Nephron progenitor cell (in vitro differentiated cells): ENCODE results near the gene PLA2G7.
A peak's percentile ranks its signal among the peaks of the same experiment; 100 is the strongest.

Experiments used
- DNase-seq: peaks from one replicate; pipeline ENCODE4 v3.0.0; 2021
- H3K27ac Mint-ChIP-seq: 2 replicates; pipeline ENCODE4 v1.8.0; 2021; ENCODE audit warnings: mild to moderate bottlenecking, moderate library complexity, mixed read lengths
- H3K27me3 Mint-ChIP-seq: 2 replicates; pipeline ENCODE4 v1.8.0; 2021; ENCODE audit warnings: mild to moderate bottlenecking, low read depth, mixed read lengths; ENCODE audit not compliant: poor library complexity
- H3K36me3 Mint-ChIP-seq: 2 replicates; pipeline ENCODE4 v1.8.0; 2021; ENCODE audit warnings: low read depth, mixed read lengths
- H3K4me1 Mint-ChIP-seq: 2 replicates; pipeline ENCODE4 v1.8.0; 2021; ENCODE audit warnings: mixed read lengths
- H3K4me3 Mint-ChIP-seq: 2 replicates; pipeline ENCODE4 v1.8.0; 2021; ENCODE audit warnings: mild to moderate bottlenecking, moderate library complexity, mixed read lengths
- H3K9me3 Mint-ChIP-seq: 2 replicates; pipeline ENCODE4 v1.8.0; 2021; ENCODE audit warnings: mild to moderate bottlenecking, moderate library complexity, mixed read lengths
- CTCF ChIP-seq: fragments of 200-600 bp; sonication (generic); IDR thresholded peaks from 2 replicates; pipeline ENCODE4 v1.5.0; 2021; ENCODE audit warnings: antibody characterized with exemption

The PLA2G7 gene

GRCh38 chr6:46760925-46761324 lies 25.8 kb upstream of the PLA2G7 start:
- Mint-ChIP-seq H3K27me3 (peaks cover 6% of the 10 kb centered on the region), H3K36me3 (no peaks in the 10 kb centered on the region), H3K4me3 (no peak overlapping the region), H3K9me3 (no peaks in the 10 kb centered on the region), H3K4me1 (no peaks in the 10 kb centered on the region), H3K27ac (no peak overlapping the region)
- TF ChIP-seq CTCF: no peak
- DNase-seq: no peak

GRCh38 chr6:46758960-46759753 lies 24.0 kb upstream of the PLA2G7 start:
- Mint-ChIP-seq H3K4me3 (no peak overlapping the region), H3K36me3 (no peaks in the 10 kb centered on the region), H3K27ac (no peak overlapping the region), H3K27me3 (peaks cover 2% of the 10 kb centered on the region), H3K4me1 (no peaks in the 10 kb centered on the region), H3K9me3 (no peaks in the 10 kb centered on the region)
- TF ChIP-seq CTCF: no peak
- no peak for DNase-seq

- Mint-ChIP-seq H3K9me3 (no peaks in the 10 kb centered on the region), H3K4me1 (no peaks in the 10 kb centered on the region), H3K4me3 (no peak overlapping the region), H3K36me3 (no peaks in the 10 kb centered on the region), H3K27me3 (no peaks in the 10 kb centered on the region), H3K27ac (no peak overlapping the region)
- no peak for DNase-seq
- TF ChIP-seq CTCF: no peak
These were observed 22.0 kb upstream of the PLA2G7 start for GRCh38 chr6:46757214-46757596.

GRCh38 chr6:46756469-46757213 lies 21.5 kb upstream of the PLA2G7 start:
- Mint-ChIP-seq H3K4me3 (no peak overlapping the region), H3K27ac (no peak overlapping the region), H3K27me3 (no peaks in the 10 kb centered on the region), H3K36me3 (no peaks in the 10 kb centered on the region), H3K9me3 (no peaks in the 10 kb centered on the region), H3K4me1 (no peaks in the 10 kb centered on the region)
- no peak for TF ChIP-seq CTCF
- peak; percentile 9 for DNase-seq

- H3K4me3 Mint-ChIP-seq: no peak overlapping the region
- no peaks in the 10 kb centered on the region for H3K9me3 Mint-ChIP-seq
- no peak overlapping the region for H3K27ac Mint-ChIP-seq
- H3K36me3 Mint-ChIP-seq: no peaks in the 10 kb centered on the region
- no peaks in the 10 kb centered on the region for H3K4me1 Mint-ChIP-seq
- DNase-seq: no peak
- H3K27me3 Mint-ChIP-seq: no peaks in the 10 kb centered on the region
- no peak for TF ChIP-seq CTCF
These were observed 20.7 kb upstream of the PLA2G7 start for GRCh38 chr6:46755865-46756264.

GRCh38 chr6:46751658-46752057 lies 16.5 kb upstream of the PLA2G7 start:
- H3K27me3 Mint-ChIP-seq: peaks cover 3% of the 10 kb centered on the region
- no peak overlapping the region for H3K4me3 Mint-ChIP-seq
- no peak overlapping the region for H3K27ac Mint-ChIP-seq
- H3K36me3 Mint-ChIP-seq: no peaks in the 10 kb centered on the region
- H3K9me3 Mint-ChIP-seq: no peaks in the 10 kb centered on the region
- DNase-seq: no peak
- H3K4me1 Mint-ChIP-seq: no peaks in the 10 kb centered on the region
- no peak for TF ChIP-seq CTCF
